ENCODE results near the gene OR10A3. TPM values are rescaled to one million over a fixed set of nuclear protein-coding genes. Genes with fewer than 3 reads are reported as not detected.

The OR10A3 gene
- total RNA-seq, 6 donors from 2014 or later: not detected

DNA sequence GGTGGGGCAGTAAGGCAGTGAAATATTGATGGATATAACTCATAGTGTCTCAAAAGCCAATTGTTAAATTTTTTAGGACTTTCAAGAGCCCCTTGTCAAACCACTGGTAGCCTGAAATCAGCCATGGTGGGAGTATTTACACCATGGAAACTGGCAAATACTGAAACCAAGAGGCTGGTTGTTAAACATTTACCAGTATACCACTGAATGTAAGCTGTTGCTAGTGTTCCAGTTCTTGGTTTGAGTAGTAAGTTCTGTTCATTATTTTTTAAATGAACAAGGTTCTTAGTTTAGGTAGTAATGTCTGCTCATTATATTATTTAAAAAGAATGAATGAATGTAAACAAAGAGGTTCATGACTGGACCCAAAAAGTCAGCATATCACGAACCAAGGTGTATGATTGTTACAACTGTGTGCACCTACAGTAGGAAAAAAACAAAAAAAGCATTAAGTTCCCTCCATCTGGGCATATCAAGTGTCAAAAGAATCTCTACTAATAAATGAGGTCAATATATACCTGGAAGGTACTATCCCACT, 41.1 kb upstream of the OR10A3 start:
- H3K4me3 ChIP-seq: no peak overlapping the region
- no peak for ATAC-seq (ENCODE audit: low FRiP score in 2 of 2)
- no peaks in the 10 kb centered on the region for H3K36me3 ChIP-seq
- DNase-seq: no peak
- peaks cover 6 to 14% (median 10%) of the 10 kb centered on the region in 4 donors for H3K4me1 ChIP-seq
- TF ChIP-seq EP300 (IDR thresholded peaks at IDR 0.05) (no peak), POLR2A (IDR thresholded peaks at IDR 0.05) (no peak), POLR2AphosphoS5 (IDR thresholded peaks at IDR 0.05) (no peak)
- TF ChIP-seq, protein P1, sequence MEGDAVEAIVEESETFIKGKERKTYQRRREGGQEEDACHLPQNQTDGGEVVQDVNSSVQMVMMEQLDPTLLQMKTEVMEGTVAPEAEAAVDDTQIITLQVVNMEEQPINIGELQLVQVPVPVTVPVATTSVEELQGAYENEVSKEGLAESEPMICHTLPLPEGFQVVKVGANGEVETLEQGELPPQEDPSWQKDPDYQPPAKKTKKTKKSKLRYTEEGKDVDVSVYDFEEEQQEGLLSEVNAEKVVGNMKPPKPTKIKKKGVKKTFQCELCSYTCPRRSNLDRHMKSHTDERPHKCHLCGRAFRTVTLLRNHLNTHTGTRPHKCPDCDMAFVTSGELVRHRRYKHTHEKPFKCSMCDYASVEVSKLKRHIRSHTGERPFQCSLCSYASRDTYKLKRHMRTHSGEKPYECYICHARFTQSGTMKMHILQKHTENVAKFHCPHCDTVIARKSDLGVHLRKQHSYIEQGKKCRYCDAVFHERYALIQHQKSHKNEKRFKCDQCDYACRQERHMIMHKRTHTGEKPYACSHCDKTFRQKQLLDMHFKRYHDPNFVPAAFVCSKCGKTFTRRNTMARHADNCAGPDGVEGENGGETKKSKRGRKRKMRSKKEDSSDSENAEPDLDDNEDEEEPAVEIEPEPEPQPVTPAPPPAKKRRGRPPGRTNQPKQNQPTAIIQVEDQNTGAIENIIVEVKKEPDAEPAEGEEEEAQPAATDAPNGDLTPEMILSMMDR (IDR thresholded peaks at IDR 0.05): no peak
- WGBS, 2 donors: 75 to 82% methylated on average over 1 of the region's 1 CpG
- H3K27ac ChIP-seq: no peak overlapping the region
- no peaks in the 10 kb centered on the region for H3K27me3 ChIP-seq
- no peaks in the 10 kb centered on the region for H3K9me3 ChIP-seq

DNA sequence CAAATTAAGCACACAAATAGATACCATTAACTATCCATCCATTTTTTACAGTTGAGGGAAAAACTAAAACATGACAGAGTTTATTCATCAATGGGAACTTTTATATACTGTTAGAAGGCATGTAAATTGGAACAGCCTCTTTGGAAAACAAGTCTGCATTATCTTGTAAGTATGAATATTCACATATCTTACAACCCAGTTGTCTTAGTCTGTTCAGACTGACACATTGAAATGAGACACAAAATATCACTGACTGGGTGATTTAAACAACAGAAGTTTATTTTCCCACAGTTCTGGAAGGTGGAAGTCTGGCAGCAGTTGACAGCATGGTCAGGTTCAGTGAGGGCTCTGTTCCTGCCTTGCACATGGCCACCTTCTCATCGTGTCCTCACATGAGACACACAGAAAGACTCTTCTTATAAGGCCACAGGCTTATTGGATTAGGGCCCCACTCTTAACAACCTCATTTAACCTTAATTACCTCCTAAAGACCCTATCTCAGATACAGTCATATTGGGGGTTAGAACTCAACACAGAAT, 40.2 kb upstream of the OR10A3 start:
- DNase-seq: no peak
- no peak overlapping the region for H3K4me3 ChIP-seq
- no peaks in the 10 kb centered on the region for H3K9me3 ChIP-seq
- H3K27me3 ChIP-seq: no peaks in the 10 kb centered on the region
- H3K27ac ChIP-seq: no peak overlapping the region
- WGBS, 2 donors: 63 to 89% methylated on average over 1 of the region's 1 CpG
- H3K4me1 ChIP-seq: peaks cover 5 to 15% (median 9%) of the 10 kb centered on the region in 4 donors
- TF ChIP-seq POLR2AphosphoS5 (IDR thresholded peaks at IDR 0.05) (no peak), EP300 (IDR thresholded peaks at IDR 0.05) (no peak), POLR2A (IDR thresholded peaks at IDR 0.05) (no peak)
- TF ChIP-seq, protein P1 (IDR thresholded peaks at IDR 0.05): no peak
- H3K36me3 ChIP-seq: no peaks in the 10 kb centered on the region
- ATAC-seq (ENCODE audit: low FRiP score in 2 of 2): no peak

DNA sequence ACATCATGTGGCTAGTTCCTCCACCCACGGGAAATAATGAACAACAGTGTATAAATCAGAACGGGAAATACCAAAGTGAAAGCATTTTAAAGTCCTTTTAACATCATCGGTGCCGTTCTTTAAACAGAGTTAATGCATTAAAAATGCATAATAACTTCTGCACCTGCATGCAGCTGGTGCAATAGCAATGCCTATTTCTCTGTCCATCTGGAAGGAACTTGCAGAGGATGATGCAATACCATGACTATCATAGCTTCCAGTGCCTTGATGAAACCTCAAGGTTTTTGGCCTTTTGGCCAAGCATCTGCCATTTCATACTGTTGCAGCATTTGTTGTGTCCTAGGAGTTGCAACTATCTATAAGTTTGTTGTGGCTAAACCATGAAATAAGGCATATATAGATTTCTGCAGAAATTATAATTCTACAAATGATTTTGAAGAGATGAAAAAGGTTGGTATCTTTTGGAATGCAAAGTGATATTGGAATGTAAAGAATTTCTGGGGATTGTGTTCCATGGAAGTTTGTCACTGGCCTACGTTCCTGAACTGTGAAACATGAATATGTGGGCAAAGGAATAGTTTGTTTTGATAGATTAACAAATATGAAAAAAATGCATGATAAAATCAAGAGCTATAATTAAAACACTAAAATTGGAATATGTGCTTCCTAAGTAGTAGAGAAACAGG, 35.9 kb upstream of the OR10A3 start:
- Histone ChIP-seq H3K27ac (peak overlapping the region in 1 of 4 donors; percentile 24), H3K36me3 (no peaks in the 10 kb centered on the region), H3K4me3 (no peak overlapping the region), H3K9me3 (no peaks in the 10 kb centered on the region), H3K4me1 (peaks cover 0 to 4% (median 0%) of the 10 kb centered on the region in 4 donors), H3K27me3 (no peaks in the 10 kb centered on the region)
- 50 to 54% methylated on average over 5 of the region's 5 CpGs for WGBS, 2 donors
- DNase-seq: no peak
- TF ChIP-seq EP300 (IDR thresholded peaks at IDR 0.05): no peak
- TF ChIP-seq, protein P1 (IDR thresholded peaks at IDR 0.05): no peak
- TF ChIP-seq POLR2A (IDR thresholded peaks at IDR 0.05): no peak
- TF ChIP-seq POLR2AphosphoS5 (IDR thresholded peaks at IDR 0.05): no peak
- no peak for ATAC-seq (ENCODE audit: low FRiP score in 2 of 2)

DNA sequence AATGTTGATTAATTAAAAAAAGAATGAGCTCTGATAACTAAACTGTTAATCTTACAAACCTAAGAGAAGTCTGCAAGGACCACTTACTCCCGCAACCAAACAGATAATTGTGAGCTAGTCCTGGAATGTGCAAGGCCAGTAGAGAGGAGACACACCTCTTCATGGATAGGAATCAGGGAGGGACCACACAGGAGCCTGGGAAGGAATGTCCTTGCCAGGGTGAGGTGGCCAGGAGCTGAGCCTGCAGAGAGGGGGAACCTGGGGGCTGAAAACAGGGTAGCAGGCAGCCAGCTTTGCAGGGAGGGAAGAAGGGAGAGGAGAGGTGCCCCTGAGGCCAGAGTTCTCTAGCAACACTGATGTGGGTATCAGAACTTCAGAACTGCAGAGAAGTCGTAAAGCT, 33.2 kb upstream of the OR10A3 start:
- Histone ChIP-seq H3K9me3 (no peaks in the 10 kb centered on the region), H3K36me3 (no peaks in the 10 kb centered on the region), H3K27ac (no peak overlapping the region), H3K27me3 (no peaks in the 10 kb centered on the region), H3K4me3 (no peak overlapping the region), H3K4me1 (peaks cover 0 to 4% (median 0%) of the 10 kb centered on the region in 4 donors)
- no peak for ATAC-seq (ENCODE audit: low FRiP score in 2 of 2)
- DNase-seq: no peak
- TF ChIP-seq, protein P1 (IDR thresholded peaks at IDR 0.05): no peak
- no peak for TF ChIP-seq EP300 (IDR thresholded peaks at IDR 0.05)
- TF ChIP-seq POLR2A (IDR thresholded peaks at IDR 0.05): no peak
- TF ChIP-seq POLR2AphosphoS5 (IDR thresholded peaks at IDR 0.05): no peak
- 76 to 87% methylated on average over 2 of the region's 2 CpGs for WGBS, 2 donors

Measured in upper lobe of left lung (tissue), 6 donors.